NCI-H1436 (cell line): ENCODE results near the gene TREM2.
"Not testable (repeated sequence)": the region's sequence is repeated elsewhere in the genome, so short reads cannot be mapped to it uniquely, and the experiment has no call there.

Source experiments
- DNase-seq: peaks from one replicate; lab custom pipeline; 2025; lab: John Stamatoyannopoulos, UW

The TREM2 gene

DNA sequence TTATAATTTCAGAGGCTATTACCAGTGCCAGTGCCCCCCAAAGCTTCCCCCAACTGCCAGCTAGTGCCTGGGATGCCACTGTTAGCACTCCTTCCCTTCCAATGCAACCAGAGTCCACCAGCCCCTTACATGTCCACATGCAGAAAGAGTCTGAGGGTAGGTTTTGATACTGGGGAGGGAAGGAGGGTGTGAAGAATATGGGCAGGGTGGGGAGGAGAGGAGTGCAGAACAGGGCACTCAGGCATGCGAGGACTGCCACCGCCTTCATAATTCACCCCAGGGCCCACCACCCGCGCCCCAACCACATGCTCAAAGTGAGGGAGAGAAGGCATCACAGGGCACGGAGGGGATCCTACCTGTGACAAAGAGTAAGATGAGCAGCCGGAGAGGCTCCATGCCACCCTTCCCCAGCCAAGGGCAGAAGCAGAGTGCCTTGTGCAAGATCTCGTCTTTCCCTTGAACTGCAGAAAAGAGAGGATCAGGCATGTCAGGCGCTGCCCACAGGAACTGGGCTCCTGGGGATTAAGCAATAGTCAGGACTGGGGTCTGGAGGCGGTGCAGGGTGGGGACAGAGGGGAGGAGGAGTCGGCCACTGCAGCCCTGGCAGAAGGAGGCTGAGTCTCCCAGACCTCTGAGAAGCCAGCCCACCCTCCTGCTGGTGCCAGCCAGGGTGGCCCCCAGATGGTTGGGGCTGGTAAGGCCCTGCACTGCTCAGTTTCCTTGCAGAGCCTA lies at the start of gene TREM2:
TREM2 (minus strand) TSS at position 430 of the 732 bp plus-strand sequence; CDS start at position 396, 34 bp downstream.
- no peak for DNase-seq

DNA sequence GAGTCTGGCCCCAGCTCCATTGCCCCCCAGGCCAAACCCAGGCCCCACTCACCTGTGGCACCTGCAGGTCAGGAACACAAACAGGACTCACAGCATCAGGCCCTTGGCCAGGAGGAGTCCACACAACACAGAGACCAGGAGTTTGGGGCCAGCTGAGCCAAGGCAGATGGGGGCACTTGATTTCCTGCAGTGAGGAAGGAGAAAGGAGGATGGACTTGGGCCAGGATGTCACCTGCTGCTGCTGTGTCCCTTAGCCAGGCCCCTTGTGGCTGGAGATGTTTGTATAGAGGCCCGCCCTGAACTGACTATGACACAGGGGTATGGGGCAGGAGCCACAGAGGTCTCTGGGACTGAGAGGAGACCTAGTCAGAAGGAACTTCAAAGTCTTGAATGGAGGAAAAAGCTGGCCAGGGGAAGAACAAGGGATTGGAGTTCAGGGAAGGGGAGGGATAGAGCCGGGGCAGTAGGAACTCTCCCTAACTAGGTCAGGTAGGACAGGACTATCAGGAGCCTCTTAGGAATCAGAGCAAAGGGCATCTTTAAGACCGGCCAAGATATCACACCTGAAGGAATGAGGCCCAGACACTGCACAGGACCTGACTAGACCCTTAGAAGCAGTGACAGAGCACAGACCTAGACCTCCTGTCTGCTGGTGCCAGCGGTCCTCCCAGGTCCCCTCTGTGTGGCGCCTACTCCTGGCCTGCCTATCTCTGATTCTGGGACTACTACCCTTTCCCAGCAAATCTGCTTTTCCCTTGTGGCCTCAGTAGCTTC lies 46.8 kb upstream of the TREM2 start:
- DNase-seq = no peak

DNA sequence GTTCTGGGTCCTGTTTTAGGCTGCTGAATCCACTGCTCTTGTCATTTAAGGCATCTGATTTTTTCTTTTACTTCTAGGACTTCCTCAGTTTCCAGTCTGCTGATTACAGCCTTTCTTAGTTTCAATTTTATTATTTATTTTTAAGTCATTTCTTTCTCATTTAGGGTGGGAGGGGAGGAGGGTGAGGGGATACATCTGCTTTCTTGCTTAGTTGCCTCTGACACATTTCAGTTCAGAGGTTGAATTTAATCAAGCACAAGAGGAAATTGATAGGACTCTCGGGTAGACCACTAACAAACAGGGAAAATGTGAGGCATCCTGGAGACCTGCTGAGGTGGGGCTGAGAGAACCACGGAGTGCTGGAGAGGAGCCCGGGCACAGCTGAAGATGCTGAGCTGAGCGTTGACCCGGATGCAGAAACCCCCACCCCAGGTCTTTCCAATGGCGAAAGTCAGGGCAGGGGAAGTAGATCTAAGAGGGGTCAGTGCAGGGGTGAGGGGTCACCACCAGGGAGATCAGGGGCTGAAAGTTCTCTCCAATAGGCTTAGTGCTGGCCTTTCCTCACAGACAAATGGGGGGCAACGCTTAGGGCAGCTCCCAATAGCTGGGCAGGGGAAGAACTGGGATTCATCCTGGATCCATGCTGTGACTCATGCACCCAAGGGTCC lies 45.7 kb upstream of the TREM2 start:
- DNase-seq = no peak

DNA sequence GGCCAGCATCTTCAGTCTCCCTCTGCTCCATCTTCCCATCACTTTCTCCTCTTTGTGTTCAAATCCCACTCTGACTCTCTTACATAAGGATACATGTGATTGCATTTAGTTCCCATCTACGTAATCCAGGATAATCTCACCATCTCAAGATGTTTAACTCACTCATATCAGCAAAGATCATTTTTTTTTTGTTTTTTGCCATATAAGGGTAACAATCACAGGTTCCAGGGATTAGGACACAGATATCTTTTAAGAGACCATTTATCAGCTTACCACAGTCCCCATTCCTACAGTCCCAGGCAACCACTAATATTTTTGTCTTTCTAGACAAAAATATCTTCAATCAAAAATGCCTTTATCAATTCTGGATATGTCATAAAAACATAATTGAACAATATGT lies 41.2 kb upstream of the TREM2 start:
- no peak for DNase-seq

DNA sequence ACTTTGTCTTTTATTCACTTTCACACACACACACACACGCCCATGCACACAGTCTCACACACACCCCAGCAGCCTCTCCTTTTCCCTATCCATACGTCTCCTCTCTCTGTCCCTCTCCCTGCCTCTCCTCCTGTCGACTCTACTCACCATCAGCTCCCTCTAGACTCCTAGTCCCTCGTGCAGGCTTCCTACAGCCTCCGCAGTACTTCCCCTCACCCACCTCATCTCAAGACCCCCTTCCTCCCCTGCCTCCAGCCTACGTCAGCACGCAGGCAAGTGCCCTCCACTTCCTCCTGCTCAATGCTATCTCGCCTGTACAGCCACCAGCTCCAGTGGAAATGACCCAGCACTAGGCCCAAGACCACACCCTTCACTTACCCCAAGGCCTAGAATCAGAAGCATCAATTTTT lies 38.9 kb upstream of the TREM2 start:
- no peak for DNase-seq

DNA sequence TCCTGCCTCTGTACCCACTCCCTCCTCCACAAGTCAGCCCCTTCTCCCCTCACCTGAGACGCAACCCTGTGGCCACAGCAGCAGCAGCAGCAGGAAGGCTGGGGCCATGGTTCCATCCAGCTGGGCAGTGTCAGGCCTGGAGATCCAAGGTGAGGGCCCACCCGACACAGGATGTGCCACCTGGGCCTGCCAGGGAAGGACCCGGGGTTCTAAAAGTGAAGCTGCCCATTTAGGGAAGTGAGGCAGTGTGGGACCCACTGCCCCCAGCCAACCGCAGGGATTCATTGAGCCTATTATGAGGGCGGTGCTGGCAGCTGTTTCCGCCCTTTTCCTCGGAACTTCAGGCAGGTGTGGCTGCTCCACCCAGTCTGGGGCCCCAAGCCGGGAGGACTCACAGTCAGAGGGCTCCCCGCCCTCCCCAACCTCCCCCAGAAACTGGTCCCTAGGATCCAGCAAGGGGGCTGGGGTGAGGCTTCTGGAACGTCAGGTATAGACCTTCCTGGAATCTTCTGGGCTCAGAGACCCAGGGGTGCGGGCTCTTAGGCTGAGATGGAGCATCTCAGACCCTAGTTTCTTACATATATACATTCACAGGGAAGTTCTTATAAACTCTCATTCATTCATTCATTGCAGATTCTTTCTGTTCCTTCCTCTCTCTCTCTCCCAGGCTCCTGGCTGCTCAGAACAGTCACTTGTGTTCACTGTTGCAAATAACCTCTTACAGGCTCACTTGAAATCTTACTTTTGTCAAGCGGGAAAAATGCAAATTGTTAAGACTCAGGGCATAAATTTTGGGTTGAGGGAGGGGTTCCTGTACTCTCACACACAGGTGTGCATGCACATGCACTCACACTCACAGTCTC lies 38.2 kb upstream of the TREM2 start, which contains the start of gene TREML2:
TREML2 (minus strand) TSS at position 249 of the 863 bp plus-strand sequence; CDS start at position 108, 141 bp downstream.
- no peak for DNase-seq

DNA sequence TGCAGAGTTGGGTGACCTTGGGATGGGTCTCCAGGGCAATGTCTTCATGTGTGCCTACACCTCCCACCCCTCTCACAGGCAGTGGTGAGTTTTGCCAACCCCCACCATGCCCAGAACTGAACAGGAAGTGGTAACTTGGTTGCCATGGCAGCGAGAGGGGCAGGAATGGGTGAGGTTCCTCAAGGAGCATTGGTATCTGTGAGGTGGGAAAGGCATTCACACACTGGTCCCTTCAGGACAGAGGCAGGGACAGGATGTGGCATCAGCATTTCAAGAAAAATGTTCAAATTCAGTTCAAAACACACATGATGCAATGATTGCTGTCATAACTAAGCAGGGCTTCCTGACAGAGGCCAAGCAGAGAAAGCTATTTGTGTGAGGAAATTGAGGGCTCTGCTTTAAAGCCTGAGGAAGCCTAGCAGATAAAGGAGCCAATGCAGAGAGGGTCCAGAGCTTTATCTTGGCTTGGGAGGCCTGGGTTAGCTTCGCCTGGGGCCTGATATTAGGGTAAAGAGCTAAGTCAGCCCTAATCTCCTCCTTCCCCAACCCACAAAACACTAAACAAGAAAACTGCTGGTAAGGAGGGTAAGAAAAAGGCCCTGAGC lies 37.5 kb upstream of the TREM2 start:
- no peak for DNase-seq

DNA sequence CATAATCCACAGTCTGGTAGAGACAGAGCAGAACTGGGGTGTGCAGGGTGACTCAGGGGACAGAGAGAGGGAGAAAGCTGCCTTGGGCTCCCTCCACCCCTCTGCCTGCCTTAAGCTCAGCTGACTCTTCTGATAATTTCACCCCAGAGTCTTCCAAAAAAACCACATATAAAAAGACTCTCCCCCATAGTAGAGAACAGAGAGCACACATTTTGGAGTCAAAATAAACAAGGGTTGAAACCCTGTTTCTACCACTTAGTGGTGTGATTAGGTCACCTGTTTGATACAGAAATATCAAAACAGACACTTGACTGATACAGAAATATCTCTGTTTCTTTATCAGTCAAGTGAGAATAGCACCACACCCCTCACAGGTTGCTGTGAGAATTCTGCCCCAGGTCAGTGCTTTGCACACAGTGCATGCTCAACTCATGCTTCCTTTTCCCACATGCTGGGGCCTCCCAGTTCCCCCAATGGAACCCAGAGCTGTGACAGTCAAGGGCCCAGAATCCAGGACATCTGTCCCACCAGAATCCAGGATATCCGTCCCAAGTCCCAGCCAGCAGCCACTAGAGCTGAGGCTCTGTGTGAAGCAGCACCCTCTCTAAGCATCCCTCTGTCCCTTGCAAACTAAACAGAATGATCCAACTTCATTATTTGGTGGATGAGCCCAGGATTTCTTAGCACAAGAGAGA lies 36.8 kb upstream of the TREM2 start:
- no peak for DNase-seq

DNA sequence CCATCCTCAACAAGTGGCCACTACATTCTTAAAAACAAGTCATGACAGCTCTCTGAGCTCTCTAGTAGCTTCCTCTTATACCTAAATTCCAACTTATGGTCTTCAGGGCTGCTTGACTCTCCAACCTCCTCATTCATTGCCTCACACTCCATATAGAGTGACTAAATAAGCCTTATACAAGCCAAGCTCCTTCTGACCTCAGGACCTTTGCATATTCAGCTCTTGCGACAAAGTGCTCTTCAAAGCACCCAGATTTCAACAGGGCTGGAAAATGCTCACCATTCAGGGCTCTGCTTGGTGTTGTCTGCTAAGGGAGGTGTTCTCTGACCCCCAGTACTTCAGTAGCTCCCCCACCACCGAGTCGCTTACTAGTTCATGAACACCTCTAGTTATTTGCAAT lies 34.3 kb upstream of the TREM2 start:
- DNase-seq = no peak

DNA sequence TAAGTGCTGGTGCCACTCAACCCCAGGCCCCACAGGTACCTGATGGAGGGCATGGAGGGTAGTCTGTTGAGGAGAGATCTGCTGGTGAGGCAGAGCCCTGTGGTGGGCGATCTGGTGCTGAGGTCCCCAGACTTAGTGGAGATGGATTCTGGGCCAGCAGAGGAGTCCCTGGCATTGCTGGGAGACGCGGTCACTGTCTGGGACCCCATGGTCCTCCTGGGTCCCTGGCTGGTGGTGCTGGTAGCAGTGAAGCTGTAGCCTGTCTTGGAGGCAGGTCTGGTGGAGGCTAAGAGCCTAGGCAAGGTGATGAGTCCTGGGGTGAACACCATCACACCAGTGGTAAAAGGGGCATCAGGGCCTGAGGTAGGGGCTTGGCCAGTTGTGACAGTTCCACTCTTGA lies 31.5 kb upstream of the TREM2 start:
- no peak for DNase-seq

DNA sequence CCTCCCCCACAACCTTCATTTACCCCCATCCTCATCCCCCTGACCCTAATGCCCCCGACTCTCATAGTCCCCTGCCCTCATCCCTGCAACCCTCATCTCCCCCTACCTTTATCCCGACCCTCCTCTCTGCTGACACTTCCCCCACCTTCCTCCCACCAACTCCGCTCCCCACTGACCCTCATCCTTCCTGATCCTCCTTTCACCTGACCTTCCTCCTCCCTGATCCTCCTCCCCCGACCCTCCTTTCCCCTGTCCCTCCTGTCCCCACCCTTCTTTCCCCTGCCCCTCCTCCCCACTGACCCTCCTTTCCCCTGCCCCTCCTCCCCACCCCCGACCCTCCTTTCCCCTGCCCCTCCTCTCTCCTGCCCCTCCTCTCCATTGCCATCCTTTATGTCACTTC lies 31.0 kb upstream of the TREM2 start:
- no peak for DNase-seq

DNA sequence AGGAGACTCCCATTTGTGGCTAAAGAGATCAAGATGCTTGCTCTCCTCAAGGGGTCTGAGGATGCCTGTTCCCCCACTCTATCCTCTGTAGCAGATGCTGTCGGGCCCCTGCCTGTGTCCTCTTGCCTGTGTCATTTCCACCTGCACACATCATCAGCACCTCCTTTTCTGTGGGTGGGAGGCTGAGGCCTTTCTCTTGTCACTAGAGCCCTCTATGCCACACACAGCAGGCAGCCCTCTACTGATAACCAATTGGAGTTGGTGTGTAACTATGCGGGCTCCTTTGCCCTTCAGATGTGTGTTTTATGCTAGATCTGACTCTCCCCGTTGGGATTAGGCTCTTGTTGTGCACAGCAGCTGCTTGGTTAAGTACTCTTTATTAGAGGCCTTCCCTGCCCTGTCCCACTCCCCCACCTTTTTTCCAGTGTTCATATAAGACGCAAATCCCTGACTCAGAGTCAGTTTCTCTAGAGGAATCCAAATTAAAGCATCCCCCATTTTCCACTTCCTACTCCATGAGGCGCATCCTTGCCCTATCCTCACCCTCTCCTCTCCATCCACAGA lies 30.3 kb upstream of the TREM2 start:
- DNase-seq = peak; percentile 5

DNA sequence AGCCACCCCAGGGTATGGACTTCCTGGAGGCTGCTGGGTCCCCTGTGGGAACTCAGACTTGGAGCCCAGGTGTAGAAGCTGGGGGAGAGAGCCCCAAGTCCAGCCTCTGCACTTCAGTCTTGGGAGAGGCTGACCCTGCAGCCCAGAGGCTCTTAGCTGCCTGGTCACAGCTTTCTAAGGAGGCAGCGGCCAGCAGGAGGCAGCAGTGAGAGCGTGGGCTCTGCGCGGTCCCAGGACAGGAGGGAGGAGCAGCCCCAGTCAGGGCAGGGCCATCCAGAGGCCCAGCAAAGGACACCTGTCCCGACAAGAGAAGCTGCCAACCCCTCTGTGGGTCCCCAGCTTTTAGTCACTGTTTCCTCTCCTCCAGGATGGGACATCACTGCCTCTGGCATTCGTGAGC lies 28.7 kb upstream of the TREM2 start:
- no peak for DNase-seq

DNA sequence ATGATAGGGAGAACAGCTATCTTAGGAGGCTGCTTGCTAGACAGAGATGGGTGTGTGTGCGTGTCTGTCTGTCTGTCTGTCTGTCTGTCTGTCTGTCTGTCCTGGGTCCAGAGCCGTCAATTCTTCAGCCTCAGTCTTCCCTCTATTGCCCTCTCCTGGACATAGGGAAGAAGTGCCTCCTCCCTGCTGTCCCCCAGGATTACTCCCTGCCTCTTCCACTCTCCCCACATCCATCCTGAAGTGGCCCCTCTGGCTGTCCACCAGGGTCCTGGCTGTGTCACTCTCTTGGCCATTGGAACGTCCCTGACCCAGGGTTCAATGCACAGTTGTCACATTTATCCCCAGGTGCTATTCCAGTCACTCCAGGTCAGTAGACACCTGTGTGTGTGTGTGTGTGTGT lies 27.9 kb upstream of the TREM2 start:
- DNase-seq = no peak

DNA sequence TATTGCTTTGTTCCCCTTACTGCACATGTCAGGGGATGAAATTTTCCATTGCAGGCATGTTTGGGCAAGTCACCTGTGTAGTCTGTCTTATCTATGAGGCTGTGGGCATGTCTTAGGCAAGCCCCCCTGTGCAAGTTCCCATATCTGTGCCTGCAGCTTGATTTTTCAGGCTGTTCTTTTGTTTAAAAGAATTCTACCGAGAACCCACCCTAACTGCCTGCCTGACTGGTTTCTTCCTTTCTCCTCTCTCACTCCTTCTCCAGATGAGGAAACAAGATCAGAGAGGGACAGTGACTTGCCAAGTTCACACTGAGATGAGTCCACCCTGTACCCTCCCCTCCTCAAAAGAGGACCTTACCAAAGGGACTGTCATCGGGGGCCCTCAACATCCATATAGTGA lies 27.1 kb upstream of the TREM2 start:
- no peak for DNase-seq

DNA sequence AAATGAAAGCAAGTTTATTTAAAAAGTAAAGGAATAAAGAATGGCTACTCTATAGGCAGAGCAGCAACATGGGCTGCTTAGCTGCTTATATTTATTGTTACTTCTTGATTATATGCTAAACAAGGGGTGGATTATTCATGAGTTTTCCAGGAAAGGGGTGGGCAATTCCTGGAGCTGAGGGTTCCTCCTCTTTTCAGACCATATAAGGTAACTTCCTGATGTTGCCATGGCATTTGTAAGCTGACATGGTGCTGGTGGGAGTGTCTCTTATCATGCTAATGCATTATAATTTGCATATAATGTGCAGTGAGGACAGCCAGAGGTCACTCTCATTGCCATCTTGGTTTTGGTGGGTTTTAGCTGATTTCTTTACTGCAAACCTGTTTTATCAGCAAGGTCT lies 26.1 kb upstream of the TREM2 start:
- not testable (repeated sequence) for DNase-seq

DNA sequence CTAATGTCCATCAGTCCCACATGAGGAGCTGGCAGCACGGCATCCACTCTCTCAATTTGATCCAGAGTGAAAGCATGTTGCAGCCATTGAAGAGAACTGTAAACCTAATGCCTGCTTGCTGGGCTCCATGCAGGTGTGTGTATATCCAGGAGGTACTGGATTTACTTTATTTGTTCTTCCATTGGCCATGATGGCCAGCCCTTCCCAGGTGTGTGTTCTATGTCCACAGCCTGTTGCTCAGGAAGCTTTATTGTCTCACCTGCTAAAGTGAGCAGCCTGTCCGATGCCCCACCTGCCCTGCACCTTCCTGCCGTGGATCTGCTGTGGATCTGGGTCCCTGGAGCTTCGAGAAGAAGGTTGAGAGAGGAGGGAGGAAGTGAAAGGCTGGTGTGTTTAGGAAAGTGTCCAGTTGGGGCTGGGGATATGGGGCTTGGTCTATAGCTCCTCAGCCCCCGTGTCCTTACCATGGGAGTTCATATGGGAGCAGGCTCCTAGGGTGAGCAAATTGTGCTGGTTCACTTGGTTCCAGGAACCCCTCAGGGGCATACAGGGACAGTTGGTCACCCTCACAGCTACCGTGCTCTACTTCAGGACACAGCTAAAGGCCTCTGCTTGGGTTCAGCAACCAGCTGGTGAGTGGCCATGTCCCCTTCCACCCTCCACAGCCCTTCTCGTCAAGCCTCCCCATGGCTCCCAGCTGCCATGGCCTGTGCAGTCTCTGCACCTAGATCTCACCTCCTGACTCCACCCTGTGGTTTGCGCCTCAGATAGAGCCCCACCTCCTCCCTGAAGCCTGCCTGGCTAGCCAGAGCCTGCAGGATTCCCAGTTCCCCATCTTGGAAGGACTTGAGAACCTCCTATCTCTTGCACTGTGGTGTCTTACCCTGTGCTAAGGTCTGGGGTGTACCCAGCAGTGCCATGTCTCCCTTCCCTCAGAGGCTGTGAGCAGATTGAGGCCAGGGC lies 25.3 kb upstream of the TREM2 start:
- no peak for DNase-seq

DNA sequence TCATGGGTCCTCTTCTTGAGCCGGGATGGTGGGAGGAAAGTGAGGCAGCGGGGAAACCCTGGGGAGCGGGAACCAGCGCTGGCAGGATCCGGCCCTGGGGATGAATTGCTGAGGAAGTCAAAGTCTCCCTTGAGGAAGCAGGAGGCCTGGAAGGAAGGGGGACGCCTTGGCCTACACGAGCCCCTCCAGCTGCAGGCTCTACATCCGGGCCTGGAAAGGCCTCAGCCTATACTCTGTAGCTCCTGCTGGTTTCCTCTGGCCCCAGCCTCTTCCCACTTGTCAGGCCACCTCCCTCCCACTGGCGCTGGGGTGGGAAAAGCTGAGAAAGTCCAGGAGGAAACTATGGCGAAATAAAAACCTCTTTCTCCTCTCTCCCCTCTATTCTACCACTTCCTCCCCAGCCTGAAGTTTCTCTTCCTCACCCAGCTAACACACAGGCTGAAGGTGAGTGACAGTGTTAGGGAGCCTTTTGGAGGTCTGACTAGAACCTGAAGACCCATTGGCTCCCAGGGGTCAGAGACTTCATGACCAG lies 23.2 kb upstream of the TREM2 start:
- no peak for DNase-seq

DNA sequence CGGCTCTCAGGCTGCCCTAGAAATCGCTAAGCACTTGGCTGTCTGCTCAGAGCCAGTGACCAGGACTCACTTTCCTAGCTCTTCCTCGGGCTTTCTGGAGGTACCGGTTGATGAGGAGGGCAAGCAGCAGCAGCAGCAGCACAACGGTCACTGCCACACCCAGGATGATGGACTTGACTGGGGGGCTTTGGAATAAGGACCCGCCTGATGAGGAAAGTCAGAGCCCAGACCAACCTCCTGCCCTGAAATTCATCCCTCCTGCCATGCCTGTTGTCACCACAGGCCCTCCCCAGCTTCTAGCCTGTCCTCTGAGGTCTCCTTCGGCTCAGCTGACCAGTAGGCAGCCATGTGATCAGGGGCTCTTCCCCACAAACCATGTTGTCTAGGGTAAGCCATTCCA lies 21.8 kb upstream of the TREM2 start:
- no peak for DNase-seq
